ENCODE results near the gene CCNY.

GRCh38 chr10:35417313-35417625, 81.0 kb downstream of the CCNY start:
- TF ChIP-seq CTCF (IDR thresholded peaks at IDR 0.05) = no peak
- no peak for TF ChIP-seq POLR2A (IDR thresholded peaks at IDR 0.05)

Measured in lower leg skin (tissue), 3 donors.